Central memory CD8-positive, alpha-beta T cell (primary cell): Measurements from ENCODE around the gene FALEC.

Source experiments
- ATAC-seq: fragments of 150-1000 bp; cut with Tn5 transposase; replicated peaks from 2 replicates; pipeline ENCODE4 v1.10.0; 2022; ENCODE audit warnings: mild to moderate bottlenecking, moderate FRiP score, moderate number of reproducible peaks; ENCODE audit not compliant: poor library complexity, severe bottlenecking; ENCODE audit errors: extremely low read depth
- DNase-seq, 2 donors: peaks; one replicate each; pipeline ENCODE4 v3.0.0; 2021; ENCODE audit warnings: low spot score in 2 of 2
- H3K27ac Mint-ChIP-seq: one replicate; pipeline ENCODE4 v1.8.0; 2022; ENCODE audit warnings: low read depth, mild to moderate bottlenecking, moderate library complexity, mixed read lengths
- H3K27me3 Mint-ChIP-seq: one replicate; pipeline ENCODE4 v1.8.0; 2022; ENCODE audit warnings: mixed read lengths
- H3K36me3 Mint-ChIP-seq: one replicate; pipeline ENCODE4 v1.8.0; 2022; ENCODE audit warnings: mild to moderate bottlenecking, moderate library complexity, mixed read lengths; ENCODE audit not compliant: insufficient read depth
- H3K4me1 Mint-ChIP-seq: one replicate; pipeline ENCODE4 v1.8.0; 2022; ENCODE audit warnings: mixed read lengths
- H3K4me3 Mint-ChIP-seq: one replicate; pipeline ENCODE4 v1.8.0; 2022; ENCODE audit warnings: mild to moderate bottlenecking, moderate library complexity, mixed read lengths
- H3K9me3 Mint-ChIP-seq: one replicate; pipeline ENCODE4 v1.8.0; 2022; ENCODE audit warnings: mixed read lengths

Gene FALEC

DNA sequence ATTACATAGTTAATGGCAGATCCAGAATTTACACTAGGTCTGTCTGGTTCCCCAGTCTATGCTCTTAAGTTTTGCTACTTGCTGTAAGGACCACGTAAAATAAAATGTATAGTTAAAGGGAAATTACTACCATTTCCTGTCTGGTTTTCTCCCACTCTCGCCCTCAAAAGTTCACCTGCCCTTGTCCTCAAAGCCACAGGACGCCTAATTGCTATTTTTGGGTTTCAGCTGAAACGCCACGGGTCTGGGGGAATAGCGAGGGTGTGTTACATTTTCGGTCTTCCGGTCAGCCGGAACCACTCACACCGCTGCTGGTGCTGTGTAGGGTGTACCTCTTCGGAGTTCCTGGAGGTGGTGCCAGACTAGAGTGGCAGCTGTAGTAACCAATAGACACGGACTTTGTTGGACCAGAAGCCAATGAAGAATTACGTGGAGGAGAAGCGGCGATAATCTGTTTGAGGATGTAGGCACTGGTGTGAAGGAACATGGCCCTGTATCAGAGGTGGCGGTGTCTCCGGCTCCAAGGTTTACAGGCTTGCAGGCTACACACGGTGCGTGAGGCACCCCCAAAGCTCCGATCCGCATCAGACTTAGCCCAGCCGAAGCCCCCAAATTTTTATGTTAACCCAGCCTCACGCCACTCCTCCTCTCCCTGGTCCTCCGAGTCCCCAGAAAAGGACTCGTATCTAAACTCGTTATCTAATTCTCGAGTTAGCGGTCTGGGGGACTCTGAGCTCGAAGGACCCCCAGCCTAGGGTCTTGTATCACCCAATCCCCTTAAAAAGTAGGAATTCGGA is 28.4 kb upstream of the FALEC start, which contains the start of gene TARS2:
TSS of gene TARS2 (plus strand) at position 454 of the 797 bp plus-strand sequence. CDS start at position 486, 32 bp downstream.
- Mint-ChIP-seq H3K9me3 (no peaks in the 10 kb centered on the region), H3K4me3 (peak within 1 kb of the TSS; percentile 92), H3K4me1 (peaks cover 22% of the 10 kb centered on the region), H3K36me3 (peaks cover 25% of the 10 kb centered on the region), H3K27ac (peak within 1 kb of the TSS; percentile 92), H3K27me3 (no peaks in the 10 kb centered on the region)
- DNase-seq (peak; percentile 88 to 96), ATAC-seq (peak; percentile 100)

DNA sequence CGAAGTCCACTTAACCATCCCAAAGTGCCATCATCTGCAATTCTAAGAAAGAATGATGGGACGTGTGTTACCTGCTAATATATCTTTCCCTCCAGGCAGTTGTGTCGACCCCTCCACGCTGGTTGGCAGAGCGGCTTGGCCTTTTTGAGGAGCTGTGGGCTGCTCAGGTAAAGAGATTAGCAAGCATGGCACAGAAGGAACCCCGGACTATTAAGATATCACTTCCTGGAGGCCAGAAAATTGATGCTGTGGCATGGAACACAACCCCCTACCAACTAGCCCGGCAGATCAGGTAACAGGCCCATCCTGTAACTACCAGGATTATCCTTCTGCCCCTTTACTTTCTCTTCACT is 27.8 kb upstream of the FALEC start:
- ATAC-seq (no peak), DNase-seq (no peak)
- H3K4me3 Mint-ChIP-seq: peak overlapping the region; percentile 92
- H3K9me3 Mint-ChIP-seq: no peaks in the 10 kb centered on the region
- H3K4me1 Mint-ChIP-seq: peaks cover 22% of the 10 kb centered on the region
- H3K27ac Mint-ChIP-seq: peak overlapping the region; percentile 92
- H3K36me3 Mint-ChIP-seq: peaks cover 31% of the 10 kb centered on the region
- H3K27me3 Mint-ChIP-seq: no peaks in the 10 kb centered on the region

DNA sequence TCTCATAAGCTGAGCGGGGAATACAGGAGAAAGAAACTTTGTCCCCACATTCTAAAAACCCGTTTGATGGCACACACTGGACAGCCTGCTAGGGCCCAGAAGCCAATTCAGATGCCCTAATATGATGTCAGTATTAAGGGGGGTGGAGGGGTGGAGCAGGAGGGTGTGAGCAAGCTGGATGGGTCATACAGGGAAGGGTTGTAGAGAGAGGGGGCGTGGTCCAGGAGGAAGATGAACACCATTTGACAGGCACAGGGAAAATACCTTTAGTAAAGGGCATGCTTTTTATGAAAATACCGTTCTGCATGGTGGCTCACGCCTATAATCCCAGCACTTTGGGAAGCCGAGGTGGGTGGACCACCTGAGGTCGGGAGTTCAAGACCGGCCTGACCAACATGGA is 22.4 kb upstream of the FALEC start:
- Mint-ChIP-seq H3K9me3 (no peaks in the 10 kb centered on the region), H3K27ac (no peak overlapping the region), H3K27me3 (no peaks in the 10 kb centered on the region), H3K4me1 (peaks cover 7% of the 10 kb centered on the region), H3K4me3 (no peak overlapping the region), H3K36me3 (peaks cover 52% of the 10 kb centered on the region)
- DNase-seq: no peak
- ATAC-seq: no peak

DNA sequence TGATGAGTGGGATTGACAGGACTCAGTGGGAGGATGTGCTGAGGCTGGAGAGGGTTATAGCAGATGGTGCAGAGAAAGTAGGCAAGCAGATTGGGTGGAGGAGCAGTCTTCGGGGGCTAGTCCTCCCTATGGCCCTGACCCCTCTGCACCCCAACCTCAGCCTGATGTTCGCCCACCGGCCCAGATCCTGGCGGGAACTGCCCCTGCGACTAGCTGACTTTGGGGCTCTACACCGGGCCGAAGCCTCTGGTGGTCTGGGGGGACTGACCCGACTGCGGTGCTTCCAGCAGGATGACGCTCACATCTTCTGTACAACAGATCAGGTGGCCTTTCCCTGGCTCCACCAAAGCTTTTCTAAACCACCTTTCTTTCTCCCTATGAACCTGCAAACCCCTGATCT is 17.2 kb upstream of the FALEC start:
- no peak overlapping the region for H3K27ac Mint-ChIP-seq
- ATAC-seq (no peak), DNase-seq (no peak)
- H3K27me3 Mint-ChIP-seq: no peaks in the 10 kb centered on the region
- no peak overlapping the region for H3K4me3 Mint-ChIP-seq
- H3K36me3 Mint-ChIP-seq: peaks cover 59% of the 10 kb centered on the region
- H3K9me3 Mint-ChIP-seq: no peaks in the 10 kb centered on the region
- H3K4me1 Mint-ChIP-seq: no peaks in the 10 kb centered on the region

GRCh38 chr1:150505431-150505830 is 10.1 kb upstream of the FALEC start:
- ATAC-seq (no peak), DNase-seq (no peak)
- Mint-ChIP-seq H3K4me3 (no peak overlapping the region), H3K4me1 (peaks cover 11% of the 10 kb centered on the region), H3K27me3 (no peaks in the 10 kb centered on the region), H3K36me3 (peaks cover 24% of the 10 kb centered on the region), H3K27ac (no peak overlapping the region), H3K9me3 (no peaks in the 10 kb centered on the region)

DNA sequence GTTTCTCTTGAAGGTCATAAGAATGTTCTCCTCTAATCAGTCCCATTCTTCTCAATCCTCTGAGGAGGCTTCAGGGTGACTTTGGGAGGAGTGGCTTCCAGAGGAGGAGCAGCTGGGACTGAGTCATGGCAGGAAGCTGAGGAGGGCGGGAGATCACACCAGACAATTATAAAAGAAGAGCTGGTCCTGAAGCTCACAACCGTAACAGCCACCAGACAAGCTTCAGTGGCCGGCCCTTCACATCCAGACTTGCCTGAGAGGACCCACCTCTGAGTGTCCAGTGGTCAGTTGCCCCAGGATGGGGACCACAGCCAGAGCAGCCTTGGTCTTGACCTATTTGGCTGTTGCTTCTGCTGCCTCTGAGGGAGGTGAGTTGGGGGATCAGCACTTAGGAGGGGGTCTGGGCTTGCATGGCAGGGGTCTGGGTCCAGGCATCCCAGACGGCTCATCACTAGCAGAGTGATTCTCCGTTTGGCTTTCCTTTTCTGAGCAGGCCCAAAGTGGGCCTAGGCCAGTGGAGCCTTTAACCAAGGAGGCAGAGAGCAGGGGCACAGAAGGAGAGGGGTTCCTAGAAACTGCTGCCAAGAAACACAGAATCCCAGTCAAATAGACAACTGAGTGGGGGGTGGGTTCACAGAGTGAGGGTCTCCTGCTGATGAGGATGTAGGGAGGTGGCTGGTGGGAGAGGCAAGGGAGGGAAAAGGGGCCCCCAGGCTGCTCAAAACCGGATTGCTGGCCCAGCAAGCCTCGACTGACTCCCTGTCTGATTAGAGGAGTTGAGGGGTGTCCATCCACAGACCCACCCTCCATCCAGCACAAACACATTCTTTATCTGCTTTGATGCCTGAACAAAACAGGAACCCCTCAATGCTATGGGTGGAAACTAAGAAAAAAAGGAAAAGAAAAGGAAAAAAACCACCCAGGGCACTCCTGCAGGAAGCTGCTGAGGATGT is 7.4 kb upstream of the FALEC start, which contains the start of gene ECM1:
TSS of gene ECM1 (plus strand) at position 198 of the 953 bp plus-strand sequence. CDS start at position 299, 101 bp downstream.
- Mint-ChIP-seq H3K27ac (no peak within 1 kb of the TSS), H3K4me3 (no peak within 1 kb of the TSS)
- no peak for DNase-seq

GRCh38 chr1:150508982-150509381 is 6.6 kb upstream of the FALEC start:
- peaks cover 7% of the 10 kb centered on the region for H3K36me3 Mint-ChIP-seq
- ATAC-seq (no peak), DNase-seq (no peak)
- H3K27me3 Mint-ChIP-seq: no peaks in the 10 kb centered on the region
- no peak overlapping the region for H3K27ac Mint-ChIP-seq
- no peak overlapping the region for H3K4me3 Mint-ChIP-seq
- peaks cover 16% of the 10 kb centered on the region for H3K4me1 Mint-ChIP-seq
- no peaks in the 10 kb centered on the region for H3K9me3 Mint-ChIP-seq

More for the DNA sequence above, 7.4 kb upstream of the FALEC start, which contains the start of gene ECM1:
- no peaks in the 10 kb centered on the region for H3K9me3 Mint-ChIP-seq
- no peaks in the 10 kb centered on the region for H3K27me3 Mint-ChIP-seq
- H3K36me3 Mint-ChIP-seq: peaks cover 12% of the 10 kb centered on the region
- peaks cover 16% of the 10 kb centered on the region for H3K4me1 Mint-ChIP-seq
- ATAC-seq: no peak

GRCh38 chr1:150511551-150511950 is 4.0 kb upstream of the FALEC start:
- Mint-ChIP-seq H3K9me3 (no peaks in the 10 kb centered on the region), H3K4me3 (no peak overlapping the region), H3K4me1 (peaks cover 23% of the 10 kb centered on the region), H3K36me3 (peaks cover 3% of the 10 kb centered on the region), H3K27ac (no peak overlapping the region), H3K27me3 (no peaks in the 10 kb centered on the region)
- no peak for DNase-seq
- ATAC-seq: no peak

- Mint-ChIP-seq H3K27ac (no peak overlapping the region), H3K4me3 (no peak overlapping the region), H3K9me3 (no peaks in the 10 kb centered on the region), H3K27me3 (no peaks in the 10 kb centered on the region), H3K4me1 (peaks cover 24% of the 10 kb centered on the region), H3K36me3 (peaks cover 3% of the 10 kb centered on the region)
- ATAC-seq (no peak), DNase-seq (no peak)
These were observed 3.4 kb upstream of the FALEC start for GRCh38 chr1:150511985-150512660.

GRCh38 chr1:150512846-150513245 is 2.7 kb upstream of the FALEC start:
- no peak for DNase-seq
- no peak for ATAC-seq
- no peak overlapping the region for H3K27ac Mint-ChIP-seq
- peaks cover 1% of the 10 kb centered on the region for H3K36me3 Mint-ChIP-seq
- H3K4me3 Mint-ChIP-seq: no peak overlapping the region
- H3K27me3 Mint-ChIP-seq: no peaks in the 10 kb centered on the region
- H3K9me3 Mint-ChIP-seq: no peaks in the 10 kb centered on the region
- H3K4me1 Mint-ChIP-seq: peaks cover 21% of the 10 kb centered on the region

DNA sequence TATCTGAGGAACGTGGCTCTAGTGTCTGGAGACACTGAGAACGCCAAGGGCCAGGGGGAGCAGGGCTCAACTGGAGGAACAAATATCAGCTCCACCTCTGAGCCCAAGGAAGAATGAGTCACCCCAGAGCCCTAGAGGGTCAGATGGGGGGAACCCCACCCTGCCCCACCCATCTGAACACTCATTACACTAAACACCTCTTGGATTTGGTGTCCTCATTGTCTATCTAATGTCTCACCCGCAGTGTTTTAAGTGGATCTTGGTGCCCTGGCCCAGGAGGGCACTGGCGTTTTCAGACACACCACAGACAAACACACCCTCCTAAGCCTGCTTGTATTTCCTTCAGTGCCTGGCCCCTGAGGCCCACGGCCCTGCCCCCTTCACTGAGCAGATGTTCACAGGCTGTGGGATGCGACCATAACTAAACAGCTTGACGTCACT is 2.2 kb upstream of the FALEC start:
- Mint-ChIP-seq H3K36me3 (no peaks in the 10 kb centered on the region), H3K4me3 (no peak overlapping the region)

GRCh38 chr1:150514260-150514659 is 1.3 kb upstream of the FALEC start:
- H3K4me3 Mint-ChIP-seq: peak overlapping the region; percentile 79

More for the DNA sequence above, 2.2 kb upstream of the FALEC start:
- DNase-seq (no peak), ATAC-seq (no peak)
- peaks cover 19% of the 10 kb centered on the region for H3K4me1 Mint-ChIP-seq
- no peaks in the 10 kb centered on the region for H3K9me3 Mint-ChIP-seq
- H3K27ac Mint-ChIP-seq: no peak overlapping the region
- H3K27me3 Mint-ChIP-seq: no peaks in the 10 kb centered on the region

More at GRCh38 chr1:150514260-150514659, 1.3 kb upstream of the FALEC start:
- Mint-ChIP-seq H3K36me3 (no peaks in the 10 kb centered on the region), H3K4me1 (peaks cover 19% of the 10 kb centered on the region), H3K27ac (peak overlapping the region; percentile 91), H3K27me3 (no peaks in the 10 kb centered on the region), H3K9me3 (no peaks in the 10 kb centered on the region)
- ATAC-seq (no peak), DNase-seq (no peak)
